B cell (primary cell): ENCODE data around the gene TLR10.

Experiments used
- CTCF ChIP-seq: fragments of 200-600 bp; IDR thresholded peaks from one replicate; pipeline ENCODE4 v1.8.0; 2022; ENCODE audit warnings: antibody characterized with exemption, mild to moderate bottlenecking
- EZH2 ChIP-seq: IDR thresholded peaks from 2 replicates; pipeline ENCODE4 v1.6.1; 2012; ENCODE audit warnings: borderline replicate concordance, low read depth, mild to moderate bottlenecking, moderate library complexity, low read length; ENCODE audit not compliant: insufficient read depth, poor library complexity, severe bottlenecking

GRCh38 chr4:38723726-38724474 lies 58.9 kb downstream of the TLR10 start:
- no peak for TF ChIP-seq CTCF
- no peak for TF ChIP-seq EZH2
